ENCODE results near the gene CD300A. TPM values are rescaled to one million over a fixed set of nuclear protein-coding genes. Genes with fewer than 3 reads are reported as not detected.

The CD300A gene
- total and polyA plus RNA-seq, 2 donors (not counting 3 experiments of a cell fraction or from before 2014, with no cell fraction given): not detected

- no peak for FAIRE-seq
Observed at GRCh38 chr17:74467221-74467951, 952 bp downstream of the CD300A start.

GRCh38 chr17:74471341-74471740 is 4.9 kb downstream of the CD300A start:
- H3K27me3 ChIP-seq (ENCODE audit: control insufficient read depth in 2 of 2, insufficient read depth in 2 of 2, low read length in 2 of 2): peaks cover 1 to 11% of the 10 kb centered on the region in 2 experiments
- intact Hi-C loops (cut with micrococcal nuclease) (no loop called here), dilution Hi-C loops (cut with MboI; ENCODE audit: extremely low pct_ligation_motif_present, low sequenced_read_pairs) (no loop called here)
- H3K9ac ChIP-seq (replicated peaks; ENCODE audit: extremely low read depth, insufficient read depth, low read length): no peak overlapping the region
- no peak overlapping the region for H3K27ac ChIP-seq (ENCODE audit: insufficient read depth, low read depth, low read length)
- H3K9me1 ChIP-seq (replicated peaks; ENCODE audit: control insufficient read depth, extremely low read depth, insufficient read depth, low read length): no peaks in the 10 kb centered on the region
- DNase-seq (ENCODE audit: low read depth, low spot score) (no peak), FAIRE-seq (no peak)
- no peak overlapping the region for H3K4me2 ChIP-seq (ENCODE audit: insufficient read depth, low read length)
- POLR2A ChIA-PET: no interaction called here
- CTCF ChIA-PET: interaction anchor here (2.3 kb wide), 1 partner anchor 92 kb away, joined by 5 read pairs; no protein-coding TSS in a partner anchor
- H3K36me3 ChIP-seq (ENCODE audit: control insufficient read depth in 2 of 2, extremely low read depth in 1 of 2, insufficient read depth in 2 of 2, low read length in 2 of 2): no peaks in the 10 kb centered on the region
- H3K79me2 ChIP-seq (ENCODE audit: control insufficient read depth, insufficient read depth, low read length): no peaks in the 10 kb centered on the region
- no peaks in the 10 kb centered on the region for H3K4me1 ChIP-seq (ENCODE audit: control insufficient read depth, extremely low read depth, insufficient read depth, low read length)
- no peaks in the 10 kb centered on the region for H4K20me1 ChIP-seq (replicated peaks; ENCODE audit: control insufficient read depth, extremely low read depth, insufficient read depth, low read length)
- H3K9me3 ChIP-seq (replicated peaks; ENCODE audit: control insufficient read depth, insufficient read depth, low read length): no peaks in the 10 kb centered on the region
- no peak overlapping the region for H2AFZ ChIP-seq (ENCODE audit: low read depth, low read length)
- no TSS peak for BruUV-seq (replicated peaks)
- H3K4me3 ChIP-seq (replicated peaks in 1 of 3; ENCODE audit: insufficient read depth in 1 of 3, low read depth in 1 of 3, low read length in 3 of 3): no peak overlapping the region
- TF ChIP-seq EZH2 (IDR thresholded peaks at IDR 0.05; ENCODE audit: borderline replicate concordance, low read depth, low read length, severe bottlenecking) (no peak), POLR2AphosphoS5 (IDR thresholded peaks at IDR 0.05; ENCODE audit: insufficient read depth, low read depth, low read length) (no peak), MAX (IDR thresholded peaks at IDR 0.05; ENCODE audit: insufficient read depth, insufficient read length) (no peak), FOS (IDR thresholded peaks at IDR 0.05; ENCODE audit: borderline replicate concordance, insufficient read depth, low read length) (no peak), GATA2 (IDR thresholded peaks at IDR 0.05; ENCODE audit: insufficient read depth, insufficient read length, low read depth, low read length) (no peak), MYC (IDR thresholded peaks at IDR 0.05; ENCODE audit: low read depth, low read length) (no peak), POLR2A (IDR thresholded peaks at IDR 0.05; ENCODE audit: low read depth, low read length) (no peak), CTCF (IDR thresholded peaks at IDR 0.05; ENCODE audit: extremely low read depth in 1 of 2, insufficient read depth in 1 of 2, low read depth in 1 of 2, low read length in 2 of 2) (no peak), JUN (IDR thresholded peaks at IDR 0.05; ENCODE audit: borderline replicate concordance, insufficient read depth, insufficient read length, low read depth) (no peak)

More at GRCh38 chr17:74467221-74467951, 952 bp downstream of the CD300A start:
- dilution Hi-C loops (cut with MboI; ENCODE audit: extremely low pct_ligation_motif_present, low sequenced_read_pairs): no loop called here
- TF ChIP-seq EZH2 (IDR thresholded peaks at IDR 0.05; ENCODE audit: borderline replicate concordance, low read depth, low read length, severe bottlenecking) (peak; percentile 18), MYC (IDR thresholded peaks at IDR 0.05; ENCODE audit: low read depth, low read length) (no peak), GATA2 (IDR thresholded peaks at IDR 0.05; ENCODE audit: insufficient read depth, insufficient read length, low read depth, low read length) (no peak)
- Histone ChIP-seq H3K79me2 (ENCODE audit: control insufficient read depth, insufficient read depth, low read length) (no peaks in the 10 kb centered on the region), H3K9ac (replicated peaks; ENCODE audit: extremely low read depth, insufficient read depth, low read length) (no peak overlapping the region), H3K9me1 (replicated peaks; ENCODE audit: control insufficient read depth, extremely low read depth, insufficient read depth, low read length) (no peaks in the 10 kb centered on the region), H3K36me3 (ENCODE audit: control insufficient read depth in 2 of 2, extremely low read depth in 1 of 2, insufficient read depth in 2 of 2, low read length in 2 of 2) (no peaks in the 10 kb centered on the region), H3K27ac (ENCODE audit: insufficient read depth, low read depth, low read length) (no peak overlapping the region), H3K9me3 (replicated peaks; ENCODE audit: control insufficient read depth, insufficient read depth, low read length) (no peaks in the 10 kb centered on the region), H4K20me1 (replicated peaks; ENCODE audit: control insufficient read depth, extremely low read depth, insufficient read depth, low read length) (no peaks in the 10 kb centered on the region), H3K27me3 (ENCODE audit: control insufficient read depth in 2 of 2, insufficient read depth in 2 of 2, low read length in 2 of 2) (peaks cover 1 to 11% of the 10 kb centered on the region in 2 experiments), H3K4me3 (replicated peaks in 1 of 3; ENCODE audit: insufficient read depth in 1 of 3, low read depth in 1 of 3, low read length in 3 of 3) (no peak overlapping the region), H2AFZ (ENCODE audit: low read depth, low read length) (no peak overlapping the region), H3K4me2 (ENCODE audit: insufficient read depth, low read length) (no peak overlapping the region), H3K4me1 (ENCODE audit: control insufficient read depth, extremely low read depth, insufficient read depth, low read length) (no peaks in the 10 kb centered on the region)
- intact Hi-C loops (cut with micrococcal nuclease): no loop called here
- no peak for DNase-seq (ENCODE audit: low read depth, low spot score)
- CTCF ChIA-PET: interaction anchor here (1.5 kb wide), 1 partner anchor 88 kb away, joined by 3 read pairs; no protein-coding TSS in a partner anchor
- no TSS peak for BruUV-seq (replicated peaks)
- POLR2A ChIA-PET: no interaction called here

Data from endothelial cell of umbilical vein (primary cell).